HG03175 (cell line): ENCODE results near the gene OR2T12.
"Not testable (repeated sequence)": the region's sequence is repeated elsewhere in the genome, so short reads cannot be mapped to it uniquely, and the experiment has no call there.

ENCODE experiments used
- ATAC-seq: cut with Tn5 transposase; IDR thresholded peaks from one replicate; pipeline ENCODE4 v1.9.1; 2021; ENCODE audit warnings: mild to moderate bottlenecking, moderate library complexity; ENCODE audit not compliant: unreplicated experiment

The OR2T12 gene, protein sequence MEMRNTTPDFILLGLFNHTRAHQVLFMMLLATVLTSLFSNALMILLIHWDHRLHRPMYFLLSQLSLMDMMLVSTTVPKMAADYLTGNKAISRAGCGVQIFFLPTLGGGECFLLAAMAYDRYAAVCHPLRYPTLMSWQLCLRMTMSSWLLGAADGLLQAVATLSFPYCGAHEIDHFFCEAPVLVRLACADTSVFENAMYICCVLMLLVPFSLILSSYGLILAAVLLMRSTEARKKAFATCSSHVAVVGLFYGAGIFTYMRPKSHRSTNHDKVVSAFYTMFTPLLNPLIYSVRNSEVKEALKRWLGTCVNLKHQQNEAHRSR

GRCh38 chr1:248303324-248303723 is at the start of gene OR2T12:
TSS of gene OR2T12 (minus strand) at chr1:248303424. CDS start at chr1:248295578, 7,846 bp downstream.
- no peak for ATAC-seq

DNA sequence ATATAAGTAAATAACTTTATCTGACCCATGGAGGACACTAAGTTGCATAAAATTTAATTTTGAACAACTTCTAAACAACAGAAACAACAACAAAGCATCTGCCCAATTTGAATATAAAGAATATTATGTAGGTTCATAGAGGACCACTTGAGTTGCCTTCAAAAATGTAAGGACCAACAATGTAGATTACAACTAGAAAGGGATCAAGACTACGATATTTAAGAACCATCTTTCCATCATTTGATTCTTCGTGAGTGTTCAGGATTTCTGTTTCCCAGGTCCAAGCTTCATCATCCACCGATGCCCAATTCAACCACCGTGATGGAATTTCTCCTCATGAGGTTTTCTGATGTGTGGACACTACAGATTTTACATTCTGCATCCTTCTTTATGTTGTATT is 45.3 kb upstream of the OR2T12 start, which contains the start of gene OR14C36:
Gene OR14C36 (plus strand): TSS at position 301 of the 400 bp plus-strand sequence. CDS start 0 bp downstream, at position 301.
- no peak for ATAC-seq

DNA sequence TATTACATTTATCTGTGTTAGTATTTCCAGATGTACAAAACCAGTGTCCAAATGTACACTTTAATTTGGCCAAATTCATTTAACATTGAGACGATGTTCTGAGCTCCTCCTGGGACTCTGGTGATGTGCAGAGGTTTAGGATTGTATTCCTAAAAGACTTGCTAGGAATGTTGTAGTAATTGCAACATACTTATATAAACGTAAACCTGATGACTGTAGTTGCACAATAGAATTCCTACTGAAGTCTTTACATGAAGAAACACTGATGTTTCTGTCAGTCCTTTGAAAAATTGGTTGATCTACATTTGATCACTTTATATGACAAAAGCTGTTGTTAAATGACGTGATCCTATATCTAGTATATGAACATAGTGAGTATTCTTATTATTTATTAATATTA is 40.2 kb upstream of the OR2T12 start:
- ATAC-seq = no peak

GRCh38 chr1:248324468-248324867 is 21.2 kb upstream of the OR2T12 start, which contains the start of gene OR2M7:
TSS of gene OR2M7 (minus strand) at chr1:248324568. CDS start at chr1:248324568, 0 bp downstream.
- ATAC-seq = no peak

DNA sequence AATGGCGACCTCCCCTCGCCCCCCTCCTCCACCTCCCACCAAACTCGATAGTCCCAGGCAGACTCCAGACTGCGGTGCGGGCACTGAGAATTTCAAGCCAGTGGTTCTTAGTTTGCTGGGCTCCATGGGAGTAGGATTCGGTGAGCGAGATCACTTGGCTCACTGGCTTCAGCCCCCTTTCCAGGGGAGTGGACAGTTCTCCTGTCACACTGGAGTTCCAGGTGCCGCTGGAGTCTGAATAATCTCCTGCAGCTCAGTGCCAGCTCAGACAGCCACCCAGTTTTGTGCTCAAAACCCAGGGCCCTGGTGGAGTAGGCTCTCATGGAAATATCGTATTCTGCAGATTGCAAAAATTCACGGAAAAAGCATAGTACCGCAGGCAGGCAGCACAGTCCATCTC is 13.6 kb upstream of the OR2T12 start:
- no peak for ATAC-seq

DNA sequence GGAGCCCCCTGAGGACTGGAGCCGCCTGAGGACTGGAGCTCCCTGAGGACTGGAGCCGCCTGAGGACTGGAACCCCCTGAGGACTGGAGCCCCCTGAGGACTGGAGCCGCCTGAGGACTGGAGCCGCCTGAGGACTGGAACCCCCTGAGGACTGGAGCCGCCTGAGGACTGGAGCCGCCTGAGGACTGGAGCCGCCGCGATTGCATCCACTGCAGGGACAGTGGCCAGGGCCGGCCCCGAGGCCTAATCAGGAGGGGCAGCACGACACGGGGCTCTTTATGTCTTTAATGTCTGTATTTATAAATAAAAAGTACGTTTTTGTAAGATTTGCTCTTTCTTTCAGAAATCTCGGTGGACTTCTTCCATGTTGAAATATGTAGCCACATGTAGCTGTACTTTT is 3.5 kb upstream of the OR2T12 start:
- ATAC-seq = not testable (repeated sequence)

- ATAC-seq = no peak
Observed at GRCh38 chr1:248306103-248306502, 2.9 kb upstream of the OR2T12 start.

DNA sequence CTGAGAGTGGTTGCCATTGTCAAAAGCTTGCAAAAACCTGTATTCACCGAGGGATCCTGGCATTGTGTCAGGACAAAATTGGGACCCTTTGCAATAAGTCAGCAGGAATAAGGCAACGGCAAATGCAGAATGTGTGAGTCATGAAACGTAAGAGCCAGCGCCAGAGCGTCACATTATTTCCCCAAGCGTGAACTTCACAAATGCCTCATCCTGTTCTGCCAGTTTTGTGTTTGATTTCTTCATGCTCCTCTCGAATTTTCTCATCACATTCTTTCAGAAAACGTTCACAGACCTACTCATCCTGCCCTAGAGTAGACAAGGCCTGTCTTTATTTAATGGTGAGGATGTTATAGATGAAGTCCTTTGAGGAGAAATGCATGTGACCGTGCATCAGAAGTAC is 2.4 kb upstream of the OR2T12 start:
- ATAC-seq = not testable (repeated sequence)

DNA sequence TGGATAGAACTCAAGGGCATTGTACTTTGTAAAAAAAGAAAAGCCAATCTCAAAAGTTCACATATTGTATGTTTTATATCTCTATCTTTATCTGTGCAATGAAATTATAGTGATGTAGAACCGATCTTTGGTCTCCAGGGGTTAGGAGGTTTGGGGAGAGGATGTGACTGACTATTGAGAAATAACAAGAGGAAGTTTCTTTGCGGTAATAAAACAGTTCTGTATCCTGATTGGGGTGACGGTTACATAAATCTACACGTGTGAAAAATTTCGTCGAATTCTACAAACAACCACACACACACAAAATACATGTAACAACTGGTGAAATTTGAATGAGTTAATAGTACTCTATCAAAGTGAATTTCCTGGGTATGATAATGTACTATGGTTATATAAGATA is 14.8 kb downstream of the OR2T12 start:
- ATAC-seq = no peak

- ATAC-seq = no peak
Observed at GRCh38 chr1:248277876-248278275, 25.3 kb downstream of the OR2T12 start, which contains the start of gene OR2T33. TSS of gene OR2T33 (minus strand) at chr1:248277976. CDS start at chr1:248273814, 4,162 bp downstream.

GRCh38 chr1:248273225-248273624 is 30.0 kb downstream of the OR2T12 start:
- ATAC-seq = not testable (repeated sequence)

GRCh38 chr1:248268178-248268577 is 35.0 kb downstream of the OR2T12 start:
- no peak for ATAC-seq

DNA sequence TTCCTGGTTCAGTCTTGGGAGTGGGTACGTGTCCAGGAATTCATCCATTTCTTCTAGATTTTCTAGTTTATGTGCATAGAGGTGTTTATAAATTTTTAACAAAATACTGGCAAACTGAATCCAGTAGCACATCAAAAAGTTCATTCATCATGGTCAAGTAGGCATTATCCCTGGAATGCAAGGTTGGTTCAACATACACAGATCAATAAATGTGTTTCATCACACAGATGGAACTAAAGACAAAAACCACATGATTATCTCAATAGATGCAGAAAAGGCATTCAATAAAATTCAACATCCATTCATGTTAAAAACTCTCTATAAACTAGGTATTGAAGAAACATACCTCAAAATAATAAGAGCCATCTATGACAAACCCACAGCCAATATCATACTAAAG is 43.9 kb downstream of the OR2T12 start:
- not testable (repeated sequence) for ATAC-seq

- ATAC-seq = peak; percentile 93
Observed at GRCh38 chr1:248243204-248243603, 60.0 kb downstream of the OR2T12 start.
